HepG2 (cell line): ENCODE results near the gene GSAP. TPM values are rescaled to one million over a fixed set of nuclear protein-coding genes. Genes with fewer than 3 reads are reported as not detected.
A peak's percentile ranks its signal among the peaks of the same experiment; 100 is the strongest.

ENCODE experiments used
- ATAC-seq: fragments of 200-7000 bp; cut with Tn5 transposase; 3 replicates; pipeline ENCODE4 v1.9.1; 2020; ENCODE audit warnings: mild to moderate bottlenecking, moderate library complexity
- BruUV-seq: library from RNA; stranded (reverse); fragments of 400-500 nt; replicated peaks from 2 replicates; lab custom pipeline; 2021; lab: Mats Ljungman, UMichigan
- CTCF ChIA-PET: fragments of 300-600 bp; formaldehyde crosslinking; extraction: SDS; loops from one replicate; lab custom pipeline; 2021; ENCODE audit warnings: low total read pairs, inconsistent platforms, low intra/inter-chr PET ratio; lab: Yijun Ruan, JAX
- POLR2A ChIA-PET: fragments of 350-600 bp; sonication (Branson Sonifier 250); formaldehyde crosslinking; loops from one replicate; lab custom pipeline; 2020; ENCODE audit warnings: antibody characterized with exemption, inconsistent platforms; lab: Yijun Ruan, JAX
- DNase-seq: peaks from one replicate; pipeline ENCODE4 v3.0.0-alpha.2; 2015; ENCODE audit warnings: low spot score
- FAIRE-seq: peaks from 3 replicates; lab custom pipeline; 2011; peaks lifted over from hg19 to GRCh38; lab: Jason Lieb, UNC
- H2AFZ ChIP-seq: one replicate; pipeline ENCODE4 v1.6.1; 2011; ENCODE audit warnings: low read length, inconsistent platforms
- H3K27ac ChIP-seq: fragments of 300-600 bp; 3 replicates; pipeline ENCODE4 v1.8.0; 2011; ENCODE audit warnings: mixed run types, mild to moderate bottlenecking, mixed read lengths, low read length, inconsistent platforms; ENCODE audit not compliant: insufficient read depth; ENCODE audit errors: extremely low read length
- H3K27me3 ChIP-seq, 2 experiments: fragments of 200-600 bp in 1 of 2; 2 replicates in 1 of 2; 3 replicates in 1 of 2; pipeline versions ENCODE4 v1.6.0 to v1.8.0; 2011; ENCODE audit warnings: low read length in 2 of 2, mild to moderate bottlenecking in 2 of 2, moderate library complexity in 2 of 2, inconsistent platforms in 1 of 2; ENCODE audit not compliant: insufficient read depth in 2 of 2, control insufficient read depth in 1 of 2
- H3K36me3 ChIP-seq, 2 experiments: fragments of 200-600 bp in 1 of 2; replicated peaks in 1 of 2; 2 replicates in 1 of 2; 3 replicates in 1 of 2; pipeline versions ENCODE4 v1.5.1 to v1.8.0; 2011; ENCODE audit warnings: low read length in 2 of 2, inconsistent platforms in 1 of 2; ENCODE audit not compliant: insufficient read depth in 2 of 2, control insufficient read depth in 1 of 2
- H3K4me1 ChIP-seq: 2 replicates; pipeline ENCODE4 v1.5.1; 2012; ENCODE audit warnings: low read length, inconsistent platforms; ENCODE audit not compliant: insufficient read depth
- H3K4me2 ChIP-seq: 2 replicates; pipeline ENCODE4 v1.6.0; 2011; ENCODE audit warnings: low read depth, low read length, inconsistent platforms
- H3K4me3 ChIP-seq, 3 experiments: fragments of 200-600 bp in 1 of 3; sonication (generic), shearing (Covaris generic) in 1 of 3; replicated peaks in 1 of 3; 2 replicates each; pipeline ENCODE4 v1.5.1; 2011 to 2016; ENCODE audit warnings: low read length in 3 of 3, inconsistent platforms in 2 of 3, low read depth in 2 of 3, mild to moderate bottlenecking in 2 of 3, control low read depth in 1 of 3, mixed read lengths in 1 of 3; ENCODE audit not compliant: insufficient read depth in 1 of 3
- H3K79me2 ChIP-seq: one replicate; pipeline ENCODE4 v1.6.1; 2011; ENCODE audit warnings: low read length, inconsistent platforms; ENCODE audit not compliant: insufficient read depth
- H3K9ac ChIP-seq: 2 replicates; pipeline ENCODE4 v1.6.0; 2011; ENCODE audit warnings: mild to moderate bottlenecking, low read depth, low read length, inconsistent platforms; ENCODE audit not compliant: insufficient read depth
- H3K9me3 ChIP-seq: 2 replicates; pipeline ENCODE4 v1.5.1; 2012; ENCODE audit warnings: mild to moderate bottlenecking, low read length
- H4K20me1 ChIP-seq: 2 replicates; pipeline ENCODE4 v1.6.0; 2011; ENCODE audit warnings: inconsistent platforms, mild to moderate bottlenecking, low read length, moderate library complexity; ENCODE audit not compliant: insufficient read depth
- GZF1 ChIP-seq: sonication (generic); formaldehyde crosslinking; IDR thresholded peaks from 2 replicates; pipeline ENCODE4 v1.5.1; 2020; ENCODE audit warnings: mild to moderate bottlenecking, missing genetic modification reagents
- HHEX ChIP-seq: IDR thresholded peaks from 2 replicates; pipeline ENCODE4 v1.6.1; 2016; ENCODE audit warnings: control low read depth
- IRF2 ChIP-seq: IDR thresholded peaks from 2 replicates; pipeline ENCODE4 v1.6.1; 2018; ENCODE audit warnings: missing genetic modification reagents, missing compliant biosample characterization
- JDP2 ChIP-seq: sonication (generic); formaldehyde crosslinking; IDR thresholded peaks from 2 replicates; pipeline ENCODE4 v1.8.1; 2022; ENCODE audit warnings: missing genetic modification reagents, borderline replicate concordance
- MIXL1 ChIP-seq: IDR thresholded peaks from 2 replicates; pipeline ENCODE4 v1.6.1; 2016
- NR0B2 ChIP-seq: sonication (generic); formaldehyde crosslinking; IDR thresholded peaks from 2 replicates; pipeline ENCODE4 v1.4.0; 2020; ENCODE audit warnings: mild to moderate bottlenecking, missing genetic modification reagents
- PAXIP1 ChIP-seq: sonication (generic); formaldehyde crosslinking; conservative IDR thresholded peaks from 2 replicates; pipeline ENCODE4 v1.4.0; 2020; ENCODE audit warnings: mild to moderate bottlenecking, missing genetic modification reagents, moderate library complexity
- RFXAP ChIP-seq: sonication (generic); formaldehyde crosslinking; IDR thresholded peaks from 2 replicates; pipeline ENCODE4 v1.4.0; 2020; ENCODE audit warnings: missing genetic modification reagents, borderline replicate concordance
- THAP7 ChIP-seq: sonication (generic); formaldehyde crosslinking; IDR thresholded peaks from 2 replicates; pipeline ENCODE4 v1.8.1; 2023; ENCODE audit warnings: mild to moderate bottlenecking, missing genetic modification reagents
- THYN1 ChIP-seq: sonication (generic); formaldehyde crosslinking; IDR thresholded peaks from 2 replicates; pipeline ENCODE4 v1.8.1; 2023; ENCODE audit warnings: low read depth, mild to moderate bottlenecking, moderate library complexity, missing genetic modification reagents, borderline replicate concordance
- ZNF329 ChIP-seq: sonication (generic); formaldehyde crosslinking; IDR thresholded peaks from 2 replicates; pipeline ENCODE4 v1.9.0; 2021; ENCODE audit warnings: low read depth, mild to moderate bottlenecking, missing genetic modification reagents
- ZNF800 ChIP-seq: sonication (generic); formaldehyde crosslinking; IDR thresholded peaks from 2 replicates; pipeline ENCODE4 v1.4.0; 2020; ENCODE audit warnings: missing genetic modification reagents
- WGBS: methylation state at CpG from one replicate; pipeline ENCODE4 v1.1.6; 2017; ENCODE audit warnings: low lambda C conversion rate; 5-methylcytosine and 5-hydroxymethylcytosine counted together
- in situ Hi-C: cut with HindIII; loops from 2 replicates; pipeline ENCODE4 v1.10.0; 2017; ENCODE audit warnings: low pct_unique_long_range_greater_than_20kb; ENCODE audit not compliant: extremely low pct_ligation_motif_present
- intact Hi-C: fragments of 100-400 bp; cut with micrococcal nuclease; formaldehyde crosslinking; loops from one replicate; pipeline ENCODE4 v1.10.0; 2022; ENCODE audit not compliant: unreplicated experiment
- polyA plus RNA-seq, 8 experiments: library from polyadenylated mRNA; depleted of rRNA in 3 of 8; stranded (reverse) in 7 of 8; unstranded in 1 of 8; fragments of >200 nt; fragmentation: Illumina TruSeq in 4 of 8; extraction: Trizol in 4 of 8; gene quantifications; 2 replicates each; pipeline versions ENCODE4 v1.2.1 to v1.2.3, GENCODE V29; 2011 to 2016; ENCODE audit warnings: low read depth in 4 of 8, missing spikeins in 1 of 8, mixed read lengths in 1 of 8; ENCODE audit not compliant: insufficient read depth in 1 of 8
- total RNA-seq, 5 experiments: library from RNA; depleted of rRNA; stranded (reverse); fragments of >200 nt; fragmentation: Illumina TruSeq; extraction: Trizol; gene quantifications; 2 replicates each; pipeline ENCODE4 v1.2.3, GENCODE V29; 2016; ENCODE audit warnings: low read depth in 1 of 5

The GSAP gene
- total and polyA plus RNA-seq, 2 of the 13 experiments (the other 11 are each of a cell fraction or from before 2014, with no cell fraction given), result 34.6 to 40.6 TPM

- intact Hi-C loops, result no loop called here
- in situ Hi-C loops, result no loop called here
- Histone ChIP-seq H3K4me1 (peaks cover 77% of the 10 kb centered on the region), H3K9ac (no peak overlapping the region), H3K4me2 (no peak overlapping the region), H3K27ac (peak overlapping the region; percentile 96), H3K27me3 (no peaks in the 10 kb centered on the region), H3K36me3 (peaks cover 0 to 2% of the 10 kb centered on the region in 2 experiments; a peak in 2 of 5 replicates), H4K20me1 (no peaks in the 10 kb centered on the region), H3K9me3 (no peaks in the 10 kb centered on the region), H3K4me3 (no peak overlapping the region), H3K79me2 (peaks cover 12% of the 10 kb centered on the region), H2AFZ (no peak overlapping the region)
- TF ChIP-seq THYN1 (CRISPR knock-in tag) (no peak), MIXL1 (CRISPR knock-in tag) (no peak), ZNF800 (CRISPR knock-in tag) (no peak), PAXIP1 (CRISPR knock-in tag) (no peak), HHEX (CRISPR knock-in tag) (no peak), NR0B2 (CRISPR knock-in tag) (no peak), THAP7 (CRISPR knock-in tag) (no peak), RFXAP (CRISPR knock-in tag) (no peak), IRF2 (CRISPR knock-in tag) (no peak), JDP2 (CRISPR knock-in tag) (no peak), GZF1 (CRISPR knock-in tag) (no peak), ZNF329 (no peak)
- FAIRE-seq (no peak), DNase-seq (no peak), ATAC-seq (no peak)
- WGBS, result 90% methylated on average over 4 of the region's 4 CpGs
- ChIA-PET POLR2A (interaction anchor here (1.0 to 3.6 kb wide), 2 partner anchors 9 to 10 kb away, joined by 4 to 25 read pairs; partner anchors contain the start of gene GSAP), CTCF (no interaction called here)
- BruUV-seq, result no TSS peak
Observed at GRCh38 chr7:77406421-77406820, 9.7 kb downstream of the GSAP start.
